Fibroblast of mammary gland (primary cell): ENCODE data around the gene APOB.

Experiments
- DNase-seq: peaks from one replicate; pipeline ENCODE4 v3.0.0-alpha.2; 2010; ENCODE audit warnings: low read depth
- H3K4me3 ChIP-seq: 2 replicates; pipeline ENCODE4 v1.5.1; 2011; ENCODE audit warnings: low read depth, mild to moderate bottlenecking, low read length, moderate library complexity; ENCODE audit not compliant: control insufficient read depth
- CTCF ChIP-seq: conservative IDR thresholded peaks from 2 replicates; pipeline ENCODE4 v1.5.1; 2011; ENCODE audit warnings: low read depth, low read length, inconsistent platforms; ENCODE audit not compliant: control insufficient read depth, insufficient read depth

The APOB gene

GRCh38 chr2:21043744-21044532, at the start of gene APOB:
TSS of gene APOB (minus strand) at chr2:21044073. CDS start at chr2:21043945, 128 bp downstream.
- no peak for TF ChIP-seq CTCF
- no peak within 1 kb of the TSS for H3K4me3 ChIP-seq
- DNase-seq = no peak

- no peak for TF ChIP-seq CTCF
- DNase-seq = no peak
- H3K4me3 ChIP-seq = no peak overlapping the region
Observed at GRCh38 chr2:21092308-21092869, 48.5 kb upstream of the APOB start.

- H3K4me3 ChIP-seq = no peak overlapping the region
- TF ChIP-seq CTCF = no peak
- no peak for DNase-seq
Observed at GRCh38 chr2:21084401-21084800, 40.5 kb upstream of the APOB start.

GRCh38 chr2:21083482-21083881, 39.6 kb upstream of the APOB start:
- DNase-seq = no peak
- no peak overlapping the region for H3K4me3 ChIP-seq
- no peak for TF ChIP-seq CTCF

GRCh38 chr2:21078296-21078695, 34.4 kb upstream of the APOB start:
- H3K4me3 ChIP-seq = no peak overlapping the region
- TF ChIP-seq CTCF = no peak
- DNase-seq = no peak

GRCh38 chr2:21072477-21073242, 28.8 kb upstream of the APOB start:
- no peak overlapping the region for H3K4me3 ChIP-seq
- no peak for TF ChIP-seq CTCF
- no peak for DNase-seq
